ENCODE data around the gene THADA.
A peak's percentile ranks its signal among the peaks of the same experiment; 100 is the strongest.

The THADA gene

GRCh38 chr2:43228756-43229659, 366.8 kb downstream of the THADA start:
- DNase-seq: no peak
- intact Hi-C loops (cut with DNase I): loop anchor here (5.0 kb wide), 2 partner anchors 257 to 417 kb away; no protein-coding TSS in a partner anchor

GRCh38 chr2:43228321-43228751, 367.5 kb downstream of the THADA start:
- DNase-seq: no peak
- intact Hi-C loops (cut with DNase I): loop anchor here (5.0 kb wide), 2 partner anchors 256 to 416 kb away; no protein-coding TSS in a partner anchor

DNA sequence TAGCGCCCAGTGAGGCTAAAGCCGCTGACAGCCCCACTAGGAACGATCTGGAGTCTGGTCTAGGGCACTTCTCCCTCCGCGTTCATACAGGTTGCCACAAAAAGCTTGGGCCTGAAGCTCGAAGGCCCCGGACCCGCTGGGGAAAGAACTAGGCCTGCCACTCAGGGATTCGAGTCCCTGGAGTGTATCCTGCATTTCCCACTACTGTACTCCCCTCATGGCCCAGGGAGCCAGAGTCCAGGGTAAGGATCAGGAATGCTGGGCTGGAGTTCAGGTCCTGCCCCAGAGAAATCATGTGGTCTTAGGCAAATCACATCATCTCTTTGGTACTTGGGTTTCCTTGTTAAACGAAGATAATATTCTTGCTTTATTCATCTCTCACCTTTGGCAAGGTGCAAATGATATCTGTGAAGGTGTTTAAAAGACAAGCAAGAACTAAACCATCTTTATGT, 368.0 kb downstream of the THADA start:
- DNase-seq: no peak
- intact Hi-C loops (cut with DNase I): loop anchor here (2.0 to 5.0 kb wide), 4 partner anchors 127 to 416 kb away; no protein-coding TSS in a partner anchor

GRCh38 chr2:43226955-43227829, 368.6 kb downstream of the THADA start:
- peak; percentile 83 to 98 (median 93) for DNase-seq
- intact Hi-C loops (cut with DNase I): loop anchor here (2.0 to 5.0 kb wide), 4 partner anchors 126 to 415 kb away; no protein-coding TSS in a partner anchor

DNA sequence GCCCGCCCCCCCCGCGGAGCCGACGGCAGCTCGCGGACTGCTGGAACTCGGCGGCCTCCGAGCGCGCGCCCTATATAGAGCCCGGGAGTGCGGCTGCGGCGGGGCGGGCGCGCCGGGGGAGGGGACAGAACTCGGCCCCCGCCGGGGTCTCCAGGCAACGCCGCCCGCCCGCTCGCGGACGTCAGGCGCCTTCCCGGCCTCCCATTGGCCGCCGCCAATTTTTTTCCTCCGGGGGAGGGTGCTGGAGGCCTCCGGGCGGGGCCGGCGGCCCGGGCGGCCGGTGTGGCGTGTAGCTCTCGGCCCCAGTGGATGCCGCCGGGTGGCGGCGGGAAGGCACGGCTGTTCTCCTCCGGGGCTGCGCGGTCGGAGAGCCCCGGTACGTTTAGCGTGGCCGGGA, 369.3 kb downstream of the THADA start, which contains the start of gene ZFP36L2:
Gene ZFP36L2 (minus strand): TSS at position 49 of the 397 bp plus-strand sequence. CDS start 291 bp downstream, outside the sequence.
- intact Hi-C loops (cut with DNase I): loop anchor here (2.0 to 5.0 kb wide), 4 partner anchors 126 to 414 kb away; no protein-coding TSS in a partner anchor
- peak; percentile 86 to 98 (median 96) for DNase-seq

DNA sequence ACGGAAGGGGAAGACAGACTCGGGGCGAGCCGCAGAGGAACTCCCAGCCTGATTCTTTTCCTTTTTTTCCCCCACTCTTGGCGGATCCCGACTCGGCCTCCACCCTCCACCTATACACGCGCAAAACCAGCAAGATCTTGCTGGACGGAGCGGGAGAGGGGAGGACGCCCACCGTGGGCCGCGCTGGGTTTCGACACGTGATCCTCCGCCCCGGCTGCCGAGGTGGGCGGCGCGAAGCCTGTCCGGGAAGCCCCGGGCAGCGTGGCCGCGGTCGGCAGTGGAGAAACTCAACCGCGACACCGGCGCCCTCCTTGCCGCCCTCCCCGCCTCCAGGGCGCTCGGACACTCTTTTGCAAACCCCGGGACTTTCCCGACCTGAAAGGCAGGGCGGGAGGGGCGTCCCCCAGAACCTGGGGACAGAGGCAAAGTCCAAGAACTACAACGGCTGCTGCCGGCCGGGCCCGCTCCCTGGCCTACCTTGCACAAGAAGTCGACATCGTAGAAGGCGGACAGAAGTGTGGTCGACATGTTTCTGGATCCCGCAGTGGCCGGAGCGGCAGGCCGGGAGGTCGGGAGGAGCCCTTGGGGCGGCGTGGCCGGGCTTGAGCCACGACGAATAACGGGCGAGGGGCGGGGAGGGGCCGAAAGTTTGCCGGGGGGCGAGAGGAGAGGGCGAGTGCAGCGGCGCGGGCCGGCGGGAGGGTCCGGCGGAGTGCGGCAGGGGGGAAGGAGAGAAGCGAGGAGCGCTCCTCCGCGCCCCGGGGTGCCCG, 369.9 kb downstream of the THADA start:
- DNase-seq: peak in 32 of 42 donors; percentile 22 to 80 (median 55)
- intact Hi-C loops (cut with DNase I): loop anchor here (2.0 to 5.0 kb wide), 4 partner anchors 125 to 414 kb away; no protein-coding TSS in a partner anchor

- intact Hi-C loops (cut with DNase I): loop anchor here (5.0 kb wide), 2 partner anchors 253 to 413 kb away; no protein-coding TSS in a partner anchor
- peak in 27 of 42 donors; percentile 25 to 69 (median 46) for DNase-seq
These were observed 370.6 kb downstream of the THADA start for GRCh38 chr2:43225093-43225787.

DNA sequence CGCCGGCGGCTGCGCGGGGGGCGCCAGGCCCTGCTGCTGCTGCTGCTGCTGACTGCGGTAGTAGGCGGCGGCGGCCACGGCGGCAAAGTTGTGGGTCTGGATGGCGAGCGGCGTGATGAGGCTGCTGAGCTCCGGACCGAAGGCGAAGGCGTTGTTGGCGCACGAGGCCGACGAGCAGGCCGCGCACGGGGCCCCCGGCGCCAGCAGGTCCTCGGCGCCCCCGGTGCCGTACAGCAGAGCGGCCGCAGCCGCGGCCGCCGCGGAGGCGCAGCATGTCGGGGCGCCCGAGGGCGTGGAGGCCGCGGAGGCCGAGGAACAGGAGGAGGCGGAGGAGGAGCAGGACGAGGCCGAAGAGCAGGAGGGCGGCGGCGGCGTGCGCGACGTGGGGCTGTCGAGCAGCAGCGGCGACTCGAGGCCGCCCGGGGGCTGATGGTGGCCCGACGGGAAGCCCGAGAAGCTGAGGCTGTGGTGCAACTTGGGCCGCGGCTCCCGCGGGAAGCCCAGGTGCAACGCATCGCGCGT, 371.2 kb downstream of the THADA start:
- peak in 3 of 42 donors; percentile 40 to 60 (median 45) for DNase-seq
- intact Hi-C loops (cut with DNase I): loop anchor here (5.0 kb wide), 2 partner anchors 252 to 412 kb away; no protein-coding TSS in a partner anchor

GRCh38 chr2:43224131-43224570, 371.7 kb downstream of the THADA start:
- intact Hi-C loops (cut with DNase I): no loop called here

DNA sequence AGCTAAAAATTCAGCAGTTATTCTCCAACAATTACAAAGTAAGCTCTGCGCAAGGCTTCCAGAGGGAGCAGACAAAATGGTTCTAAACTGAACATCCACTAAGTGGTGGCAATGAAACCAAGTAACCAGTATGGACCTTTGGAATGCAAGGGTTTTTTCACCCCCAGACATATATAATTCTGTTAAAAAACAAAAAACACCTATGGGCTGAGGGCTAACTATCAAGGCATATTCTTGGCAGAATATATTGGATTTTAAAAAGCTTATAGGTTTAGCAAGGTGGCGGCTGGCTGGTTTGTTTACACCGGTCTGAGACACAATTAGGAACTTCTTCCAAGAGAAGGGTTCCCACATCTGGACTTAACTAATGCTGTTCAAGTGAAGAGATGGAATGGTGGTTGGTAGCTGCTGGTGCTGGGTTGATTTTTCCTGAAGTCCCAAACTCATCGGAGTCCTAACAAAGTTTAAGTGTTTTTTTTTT, 372.3 kb downstream of the THADA start:
- intact Hi-C loops (cut with DNase I): no loop called here
- no peak for DNase-seq

More at GRCh38 chr2:43224131-43224570, 371.7 kb downstream of the THADA start:
- DNase-seq: peak; percentile 40 to 83 (median 70)

- intact Hi-C loops (cut with DNase I): no loop called here
These were observed 373.1 kb downstream of the THADA start for GRCh38 chr2:43222475-43223309.

GRCh38 chr2:43221763-43222474, 373.9 kb downstream of the THADA start:
- peak; percentile 72 to 96 (median 89) for DNase-seq
- intact Hi-C loops (cut with DNase I): no loop called here

More at GRCh38 chr2:43222475-43223309, 373.1 kb downstream of the THADA start:
- no peak for DNase-seq

DNA sequence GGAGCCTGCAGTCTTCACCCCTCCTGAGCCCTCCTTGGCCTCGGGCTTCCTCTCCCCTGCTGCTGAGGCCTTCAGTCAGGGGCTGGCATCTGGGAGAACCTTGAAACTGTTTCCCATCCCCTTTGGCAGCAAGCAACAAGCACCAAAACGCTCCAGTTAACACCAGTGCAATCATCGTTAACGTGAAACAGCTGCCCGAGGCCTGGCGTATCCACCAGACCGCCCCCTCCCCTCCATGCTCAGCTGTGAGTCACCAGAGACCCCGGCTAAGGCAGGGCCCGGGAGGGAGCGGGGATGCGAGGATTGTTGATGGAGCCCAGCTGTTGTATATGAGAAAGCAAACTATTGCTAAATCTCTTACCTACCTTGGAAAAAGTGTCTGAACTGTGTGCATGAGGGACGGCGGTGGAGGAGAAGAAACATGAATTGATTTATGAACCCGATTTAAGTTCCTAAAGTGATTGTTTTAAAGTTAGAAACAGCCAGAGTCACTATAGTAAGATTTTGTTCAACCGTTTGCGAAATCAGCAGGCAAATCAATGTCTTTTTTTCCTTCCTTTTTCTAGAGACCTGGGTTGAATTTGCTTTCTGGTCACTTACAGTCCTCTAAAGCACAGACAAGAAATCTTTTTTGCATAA, 374.6 kb downstream of the THADA start:
- intact Hi-C loops (cut with DNase I): no loop called here
- DNase-seq: peak in 9 of 42 donors; percentile 16 to 74 (median 44)

DNA sequence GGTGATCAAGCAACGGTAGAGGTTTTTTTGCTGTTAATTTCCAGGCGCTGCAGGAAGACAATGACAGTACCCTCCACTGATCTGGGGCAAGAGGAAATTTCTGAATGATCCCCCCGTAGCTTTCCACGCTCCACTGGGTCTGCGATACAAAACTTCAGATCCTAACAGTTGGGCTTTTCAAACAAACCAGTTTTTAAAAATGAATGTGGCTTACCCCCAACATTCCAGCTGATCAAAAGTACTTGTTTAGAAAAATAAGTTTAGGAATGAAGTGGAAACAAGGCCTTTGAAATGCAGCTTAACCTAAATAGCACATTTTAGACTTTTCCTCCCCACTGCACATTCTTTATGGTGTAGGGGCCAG, 375.1 kb downstream of the THADA start:
- intact Hi-C loops (cut with DNase I): no loop called here
- no peak for DNase-seq

DNA sequence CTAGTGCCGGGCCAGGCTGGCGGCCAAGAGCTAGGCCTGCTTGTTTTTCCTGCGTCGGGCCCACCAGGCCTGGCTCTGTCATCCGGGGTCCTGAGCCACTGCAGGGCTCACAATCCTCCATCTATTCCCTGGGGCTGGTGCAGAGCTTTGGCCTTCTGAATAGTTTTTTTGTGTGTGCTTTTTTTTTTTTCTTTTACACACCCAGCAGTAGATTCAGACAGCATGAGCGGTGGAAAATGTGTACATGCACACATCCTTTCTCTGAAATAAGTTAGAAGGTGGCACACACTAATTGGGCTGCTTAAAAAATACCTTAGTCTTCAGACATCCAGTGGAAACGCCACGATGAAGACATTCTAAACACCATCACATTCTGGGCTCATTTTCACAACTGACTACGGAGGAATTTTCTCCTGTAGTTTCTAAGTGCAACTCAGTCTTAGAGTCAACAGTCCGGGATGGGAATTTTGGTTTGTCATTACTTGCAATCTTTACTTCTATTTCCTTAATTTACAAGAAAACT, 375.5 kb downstream of the THADA start:
- intact Hi-C loops (cut with DNase I): no loop called here
- DNase-seq: peak in 4 of 42 donors; percentile 36 to 74 (median 53)

Data from head of caudate nucleus (tissue), 42 donors.